H1 (cell line): ENCODE measurements around the gene GALT. TPM values are rescaled to one million over a fixed set of nuclear protein-coding genes. Genes with fewer than 3 reads are reported as not detected.

Source experiments
- CTCF ChIA-PET: fragments of 300-600 bp; sonication (Branson Sonifier 250); formaldehyde crosslinking; loops from one replicate; lab custom pipeline; 2021; ENCODE audit not compliant: partially characterized antibody; lab: Charles Lee
- POLR2A ChIA-PET: fragments of 300-600 bp; sonication (Branson Sonifier 250); formaldehyde crosslinking; loops from one replicate; lab custom pipeline; 2021; ENCODE audit warnings: inconsistent platforms; ENCODE audit not compliant: partially characterized antibody; lab: Charles Lee
- DNase-seq, 2 experiments: peaks; one replicate each; pipeline versions ENCODE4 v3.0.0 to v3.0.0-alpha.2; 2010 to 2022; ENCODE audit warnings: low spot score in 2 of 2, low read depth in 1 of 2, mixed read lengths in 1 of 2
- FAIRE-seq: peaks from 2 replicates; lab custom pipeline; 2011; peaks lifted over from hg19 to GRCh38; lab: Jason Lieb, UNC
- H2AFZ ChIP-seq: 2 replicates; pipeline ENCODE4 v1.8.1; 2012; ENCODE audit warnings: low read length, inconsistent platforms
- H2AK5ac ChIP-seq: 2 replicates; pipeline ENCODE4 v1.6.1; 2013; ENCODE audit warnings: low read depth, low read length
- H2BK120ac ChIP-seq: replicated peaks from 2 replicates; pipeline ENCODE3; 2013; ENCODE audit warnings: low read depth, low read length, inconsistent platforms
- H2BK12ac ChIP-seq: 2 replicates; pipeline ENCODE4 v1.6.1; 2013; ENCODE audit warnings: low read depth, low read length
- H2BK15ac ChIP-seq: 2 replicates; pipeline ENCODE4 v1.6.1; 2013; ENCODE audit warnings: low read length
- H2BK20ac ChIP-seq: 2 replicates; pipeline ENCODE4 v1.6.1; 2013; ENCODE audit warnings: low read length
- H2BK5ac ChIP-seq: 2 replicates; pipeline ENCODE4 v1.6.1; 2013; ENCODE audit warnings: low read depth, low read length
- H3K14ac ChIP-seq: 2 replicates; pipeline ENCODE4 v1.6.1; 2013; ENCODE audit warnings: inconsistent platforms; ENCODE audit not compliant: insufficient read length
- H3K18ac ChIP-seq: 2 replicates; pipeline ENCODE4 v1.6.1; 2013; ENCODE audit warnings: low read length; ENCODE audit errors: extremely low read depth
- H3K23ac ChIP-seq: 2 replicates; pipeline ENCODE4 v1.6.1; 2013; ENCODE audit warnings: inconsistent platforms; ENCODE audit not compliant: insufficient read length
- H3K23me2 ChIP-seq: 2 replicates; pipeline ENCODE4 v1.6.1; 2013; ENCODE audit warnings: low read depth, low read length
- H3K27ac ChIP-seq: 2 replicates; pipeline ENCODE4 v1.6.1; 2011; ENCODE audit warnings: low read depth, low read length, inconsistent platforms
- H3K27me3 ChIP-seq, 4 experiments: replicated peaks in 1 of 4; 1 replicate in 1 of 4; 2 replicates in 3 of 4; pipeline versions ENCODE4 v1.6.1 to v1.8.1; 2011 to 2013; ENCODE audit warnings: low read length in 3 of 4, mild to moderate bottlenecking in 3 of 4, inconsistent platforms in 2 of 4, mixed read lengths in 2 of 4, moderate library complexity in 1 of 4; ENCODE audit not compliant: control insufficient read depth in 3 of 4, insufficient read depth in 3 of 4; ENCODE audit errors: extremely low read depth in 1 of 4
- H3K36me3 ChIP-seq, 4 experiments: 2 replicates each; pipeline versions ENCODE4 v1.6.1 to v1.8.1; 2011 to 2013; ENCODE audit warnings: mild to moderate bottlenecking in 4 of 4, low read length in 3 of 4, moderate library complexity in 2 of 4, control low read depth in 1 of 4, inconsistent platforms in 1 of 4; ENCODE audit not compliant: insufficient read depth in 4 of 4, control insufficient read depth in 2 of 4
- H3K4ac ChIP-seq: replicated peaks from 2 replicates; pipeline ENCODE3; 2013; ENCODE audit warnings: low read length, low read depth, mixed read lengths, inconsistent platforms; ENCODE audit not compliant: insufficient read length
- H3K4me1 ChIP-seq, 4 experiments: replicated peaks in 1 of 4; 1 replicate in 1 of 4; 2 replicates in 3 of 4; pipeline versions ENCODE4 v1.6.1 to v1.8.1; 2011 to 2013; ENCODE audit warnings: low read length in 3 of 4, inconsistent platforms in 2 of 4, mixed read lengths in 1 of 4; ENCODE audit not compliant: insufficient read depth in 4 of 4, control insufficient read depth in 3 of 4
- H3K4me2 ChIP-seq, 2 experiments: 2 replicates each; pipeline versions ENCODE4 v1.6.1 to v1.8.1; 2011 to 2013; ENCODE audit warnings: low read depth in 2 of 2, low read length in 2 of 2, control low read depth in 1 of 2, inconsistent platforms in 1 of 2, mild to moderate bottlenecking in 1 of 2; ENCODE audit not compliant: insufficient read depth in 1 of 2
- H3K4me3 ChIP-seq, 4 experiments: fragments of 200-600, 300-600 bp in 1 of 4; sonication (generic), shearing (Covaris generic), sonication (Bioruptor Twin) in 1 of 4; 2 replicates each; pipeline versions ENCODE4 v1.5.1 to v1.8.1; 2011 to 2016; ENCODE audit warnings: low read length in 4 of 4, low read depth in 3 of 4, control low read depth in 2 of 4, inconsistent platforms in 2 of 4, mild to moderate bottlenecking in 2 of 4, mixed read lengths in 1 of 4, moderate library complexity in 1 of 4; ENCODE audit not compliant: insufficient read depth in 2 of 4; ENCODE audit errors: extremely low read depth in 1 of 4
- H3K56ac ChIP-seq: replicated peaks from 2 replicates; pipeline ENCODE3; 2013; ENCODE audit warnings: low read depth, mild to moderate bottlenecking, mixed read lengths, low read length, inconsistent platforms; ENCODE audit not compliant: insufficient read length
- H3K79me1 ChIP-seq: 2 replicates; pipeline ENCODE4 v1.6.1; 2013; ENCODE audit warnings: low read depth, low read length, control low read depth
- H3K79me2 ChIP-seq, 2 experiments: 2 replicates each; pipeline versions ENCODE4 v1.6.1 to v1.8.1; 2012 to 2013; ENCODE audit warnings: low read length in 2 of 2, mild to moderate bottlenecking in 2 of 2, inconsistent platforms in 1 of 2; ENCODE audit not compliant: insufficient read depth in 2 of 2, control insufficient read depth in 1 of 2
- H3K9ac ChIP-seq, 4 experiments: replicated peaks in 1 of 4; 1 replicate in 1 of 4; 2 replicates in 3 of 4; pipeline versions ENCODE4 v1.6.1 to v1.8.1; 2011 to 2013; ENCODE audit warnings: low read depth in 3 of 4, low read length in 3 of 4, control low read depth in 2 of 4, mild to moderate bottlenecking in 2 of 4, moderate library complexity in 2 of 4, inconsistent platforms in 1 of 4; ENCODE audit errors: extremely low read depth in 1 of 4
- H3K9me3 ChIP-seq, 2 experiments: 2 replicates each; pipeline versions ENCODE4 v1.6.1 to v1.8.1; 2012 to 2013; ENCODE audit warnings: mild to moderate bottlenecking in 2 of 2, moderate library complexity in 2 of 2, control low read depth in 1 of 2, inconsistent platforms in 1 of 2, low read depth in 1 of 2, low read length in 1 of 2, mixed read lengths in 1 of 2; ENCODE audit not compliant: insufficient read depth in 2 of 2
- H4K20me1 ChIP-seq, 2 experiments: replicated peaks in 1 of 2; 2 replicates each; pipeline versions ENCODE3 to v1.8.1; 2011 to 2013; ENCODE audit warnings: inconsistent platforms in 2 of 2, low read length in 2 of 2, mild to moderate bottlenecking in 1 of 2; ENCODE audit not compliant: insufficient read depth in 2 of 2, control insufficient read depth in 1 of 2
- H4K5ac ChIP-seq: 2 replicates; pipeline ENCODE4 v1.6.1; 2013; ENCODE audit warnings: low read length, low read depth, mixed read lengths, inconsistent platforms; ENCODE audit not compliant: insufficient read length
- H4K8ac ChIP-seq: 2 replicates; pipeline ENCODE4 v1.8.0; 2013; ENCODE audit warnings: mild to moderate bottlenecking, moderate library complexity, low read length, inconsistent platforms; ENCODE audit not compliant: insufficient read depth; ENCODE audit errors: extremely low read depth
- H4K91ac ChIP-seq: replicated peaks from 2 replicates; pipeline ENCODE3; 2013; ENCODE audit warnings: low read length, mixed read lengths, inconsistent platforms; ENCODE audit not compliant: insufficient read length
- ATF2 ChIP-seq: IDR thresholded peaks from 2 replicates; pipeline ENCODE4 v1.6.1; 2012; ENCODE audit warnings: low read length, inconsistent platforms
- KDM1A ChIP-seq: fragments of 200-600, 300-600 bp; sonication (generic); IDR thresholded peaks from 2 replicates; pipeline ENCODE4 v1.7.1; 2016; ENCODE audit warnings: mild to moderate bottlenecking, low read length, borderline replicate concordance
- SRF ChIP-seq: IDR thresholded peaks from 2 replicates; pipeline ENCODE4 v1.6.1; 2011; ENCODE audit warnings: mild to moderate bottlenecking, low read depth, low read length, moderate library complexity
- TBP ChIP-seq: IDR thresholded peaks from 2 replicates; pipeline ENCODE4 v1.6.1; 2011; ENCODE audit warnings: low read depth, low read length, improper control_type of control experiment
- WGBS, 2 experiments: shearing (Covaris generic) in 1 of 2; methylation state at CpG; one replicate each; pipeline versions ENCODE4 v1.1.6 to v1.1.7; 2013 to 2015; ENCODE audit warnings: low lambda C conversion rate in 2 of 2, mixed read lengths in 2 of 2, inconsistent platforms in 1 of 2, low coverage in 1 of 2, missing lambda C conversion rate in 1 of 2; ENCODE audit not compliant: insufficient replicate concordance in 2 of 2, insufficient coverage in 1 of 2, insufficient read length in 1 of 2; ENCODE audit errors: extremely low coverage in 1 of 2, missing lambda C conversion rate in 1 of 2; 5-methylcytosine and 5-hydroxymethylcytosine counted together
- polyA plus RNA-seq, 7 experiments: library from polyadenylated mRNA; depleted of rRNA in 3 of 7; stranded (reverse) in 5 of 7; unstranded in 2 of 7; fragments of >200 nt in 5 of 7; fragments of 200-250 nt in 2 of 7; gene quantifications; 1 replicate in 5 of 7; 2 replicates in 1 of 7; 4 replicates in 1 of 7; pipeline versions ENCODE4 v1.2.1 to v1.2.3, GENCODE V29; 2011 to 2013; ENCODE audit warnings: missing spikeins in 2 of 7, mixed read lengths in 2 of 7
- total RNA-seq: library from RNA; stranded (reverse); fragmentation: NEBNext Ultra II Directional; extraction: Animal tissue kit (Norgen Biotek cat#: 25700); gene quantifications from 2 replicates; pipeline ENCODE4 v1.2.1, GENCODE V29; 2021

The GALT gene
- total and polyA plus RNA-seq, 2 of the 8 experiments (the other 6 are each of a cell fraction or from before 2014, with no cell fraction given) = 21.9 to 50.6 TPM

GRCh38 chr9:34611251-34611810 lies 35.1 kb upstream of the GALT start:
- Histone ChIP-seq H4K20me1 (no peaks in the 10 kb centered on the region), H2BK5ac (no peak overlapping the region), H2BK15ac (0 out of 2 replicates have a peak overlapping the region, but pooled peaks have one; percentile 19), H3K79me2 (no peaks in the 10 kb centered on the region), H4K5ac (peak overlapping the region; percentile 77), H3K14ac (peak overlapping the region; percentile 92), H3K4ac (peak overlapping the region; percentile 82), H3K79me1 (no peaks in the 10 kb centered on the region), H2BK120ac (no peak overlapping the region), H3K4me1 (peaks cover 0 to 11% (median 6%) of the 10 kb centered on the region in 4 experiments; a peak in 6 of 7 replicates), H2AFZ (peak overlapping the region; percentile 75; the same call in 1 of the 2 replicates), H2BK20ac (no peak overlapping the region), H2AK5ac (no peak overlapping the region), H4K91ac (peak overlapping the region; percentile 11), H2BK12ac (peak overlapping the region; percentile 10; the same call in 1 of the 2 replicates), H3K23ac (no peak overlapping the region), H3K9ac (peak overlapping the region in 3 of 4 experiments; percentile 79 to 83 (median 81); a peak in 6 of 7 replicates), H3K23me2 (peaks cover 10% of the 10 kb centered on the region; the same call in 1 of the 2 replicates), H3K27me3 (peaks cover 0 to 6% (median 2%) of the 10 kb centered on the region in 4 experiments; a peak in 2 of 7 replicates), H3K4me2 (peak overlapping the region; percentile 81 to 94), H3K56ac (peak overlapping the region; percentile 70), H4K8ac (peak overlapping the region; percentile 95), H3K36me3 (no peaks in the 10 kb centered on the region), H3K4me3 (peak overlapping the region; percentile 74 to 87 (median 82)), H3K27ac (no peak overlapping the region), H3K9me3 (no peaks in the 10 kb centered on the region), H3K18ac (peak overlapping the region; percentile 90; the same call in 1 of the 2 replicates)
- FAIRE-seq = no peak
- POLR2A ChIA-PET = interaction anchor here (0.7 to 3.4 kb wide), 7 partner anchors 20 to 101 kb away, joined by 3 to 17 read pairs (median 3); partner anchors contain the start of gene SIGMAR1
- WGBS, 2 experiments = 57% methylated on average over 10 of the region's 10 CpGs; no CpG with 5 or more reads in 1 of the 2 experiments
- CTCF ChIA-PET = interaction anchor here (0.6 to 16.9 kb wide), 15 partner anchors 9 to 980 kb away, joined by 3 to 401 read pairs (median 5); partner anchors contain the start of genes ARID3C, DCTN3 and SIGMAR1
- DNase-seq = no peak
- no peak for TF ChIP-seq SRF
- no peak for TF ChIP-seq ATF2
- no peak for TF ChIP-seq TBP
- TF ChIP-seq KDM1A = no peak
